Left ventricle myocardium inferior (tissue), 1 donor: ENCODE data around the gene PISD. TPM values are rescaled to one million over a fixed set of nuclear protein-coding genes. Genes with fewer than 3 reads are reported as not detected.
"Not testable (repeated sequence)": the region's sequence is repeated elsewhere in the genome, so short reads cannot be mapped to it uniquely, and the experiment has no call there.

Experiments used
- DNase-seq: peaks from one replicate; pipeline ENCODE4 v3.0.0-alpha.2; 2020
- H3K27ac ChIP-seq: fragments of 200-600 bp; replicated peaks from 2 replicates; pipeline ENCODE4 v1.8.0; 2021
- H3K27me3 ChIP-seq: fragments of 200-600 bp; 2 replicates; pipeline ENCODE4 v1.8.0; 2021; ENCODE audit warnings: low read depth
- H3K36me3 ChIP-seq: fragments of 200-600 bp; 2 replicates; pipeline ENCODE4 v1.8.0; 2021
- H3K4me1 ChIP-seq: fragments of 200-600 bp; 2 replicates; pipeline ENCODE4 v1.8.0; 2021
- H3K4me3 ChIP-seq: fragments of 200-600 bp; 2 replicates; pipeline ENCODE4 v1.8.0; 2021; ENCODE audit warnings: mild to moderate bottlenecking, moderate library complexity
- H3K9me3 ChIP-seq: fragments of 200-600 bp; replicated peaks from 2 replicates; pipeline ENCODE4 v1.8.0; 2021
- intact Hi-C: fragments of 100-400 bp; cut with micrococcal nuclease; formaldehyde crosslinking; loops from one replicate; pipeline ENCODE4 v1.11.0; 2022
- total RNA-seq: library from RNA; stranded (reverse); fragmentation: NEBNext Ultra II Directional; extraction: Animal tissue kit (Norgen Biotek cat#: 25700); gene quantifications from one replicate; pipeline ENCODE4 v1.2.1, GENCODE V29; 2021
- TF ChIP-seq, protein P1 (sequence below): fragments of 200-600 bp; IDR thresholded peaks from 2 replicates; pipeline ENCODE4 v1.8.0; 2021; ENCODE audit warnings: antibody characterized with exemption, mild to moderate bottlenecking, borderline replicate concordance
- donor health status: DM: no; HTN: yes; CAD: no; lungs with severe emphysema.

PISD gene
- total RNA-seq, 1 donor from 2014 or later, result 18.1 TPM

DNA sequence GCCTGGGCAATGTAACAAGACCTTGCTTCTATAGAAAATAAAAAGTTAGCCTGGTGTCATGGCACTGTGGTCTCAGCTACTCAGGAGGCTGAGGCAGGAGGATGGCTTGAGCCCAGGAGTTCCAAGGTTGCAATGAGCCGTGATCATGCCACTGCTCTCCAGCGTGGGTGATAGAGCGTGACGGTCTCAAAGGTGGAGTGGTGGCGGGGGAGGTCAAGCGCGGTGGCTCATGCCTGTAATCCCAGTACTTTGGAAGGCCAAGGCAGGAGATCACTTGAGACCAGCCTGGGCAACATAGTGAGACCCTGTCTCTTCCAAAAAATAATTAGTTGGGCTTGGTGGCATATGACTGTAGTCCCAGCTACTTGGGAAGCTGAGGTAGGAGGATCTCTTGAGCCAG, 16.7 kb upstream of the PISD start:
- intact Hi-C loops, result no loop called here
- peaks cover 28% of the 10 kb centered on the region for H3K4me1 ChIP-seq
- no peak overlapping the region for H3K27ac ChIP-seq

DNA sequence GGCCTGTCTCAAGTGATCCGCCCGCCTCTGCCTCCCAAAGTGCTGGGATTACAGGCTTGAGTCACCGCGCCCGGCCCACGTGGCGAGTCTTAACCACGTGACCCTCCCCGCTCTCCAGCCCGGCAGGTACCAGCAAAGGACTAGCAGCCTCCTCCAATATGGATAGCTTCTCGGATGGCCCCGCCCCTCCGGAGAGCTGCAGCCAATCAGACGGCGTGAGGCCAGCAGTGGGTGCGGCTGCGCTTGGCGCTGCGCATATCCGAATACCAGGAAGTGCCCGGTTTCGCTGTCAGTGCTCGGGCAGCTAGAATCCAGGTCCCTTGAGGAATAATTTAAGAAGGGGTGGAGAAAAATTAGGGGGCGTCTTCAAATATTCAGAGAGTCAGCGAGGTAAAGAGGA, 14.7 kb upstream of the PISD start:
- peak overlapping the region; percentile 71 for H3K4me3 ChIP-seq

More for the DNA sequence above, 16.7 kb upstream of the PISD start:
- TF ChIP-seq, protein P1, sequence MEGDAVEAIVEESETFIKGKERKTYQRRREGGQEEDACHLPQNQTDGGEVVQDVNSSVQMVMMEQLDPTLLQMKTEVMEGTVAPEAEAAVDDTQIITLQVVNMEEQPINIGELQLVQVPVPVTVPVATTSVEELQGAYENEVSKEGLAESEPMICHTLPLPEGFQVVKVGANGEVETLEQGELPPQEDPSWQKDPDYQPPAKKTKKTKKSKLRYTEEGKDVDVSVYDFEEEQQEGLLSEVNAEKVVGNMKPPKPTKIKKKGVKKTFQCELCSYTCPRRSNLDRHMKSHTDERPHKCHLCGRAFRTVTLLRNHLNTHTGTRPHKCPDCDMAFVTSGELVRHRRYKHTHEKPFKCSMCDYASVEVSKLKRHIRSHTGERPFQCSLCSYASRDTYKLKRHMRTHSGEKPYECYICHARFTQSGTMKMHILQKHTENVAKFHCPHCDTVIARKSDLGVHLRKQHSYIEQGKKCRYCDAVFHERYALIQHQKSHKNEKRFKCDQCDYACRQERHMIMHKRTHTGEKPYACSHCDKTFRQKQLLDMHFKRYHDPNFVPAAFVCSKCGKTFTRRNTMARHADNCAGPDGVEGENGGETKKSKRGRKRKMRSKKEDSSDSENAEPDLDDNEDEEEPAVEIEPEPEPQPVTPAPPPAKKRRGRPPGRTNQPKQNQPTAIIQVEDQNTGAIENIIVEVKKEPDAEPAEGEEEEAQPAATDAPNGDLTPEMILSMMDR, result no peak
- no peaks in the 10 kb centered on the region for H3K27me3 ChIP-seq
- H3K36me3 ChIP-seq, result peaks cover under 1% of the 10 kb centered on the region
- no peaks in the 10 kb centered on the region for H3K9me3 ChIP-seq
- no peak overlapping the region for H3K4me3 ChIP-seq
- DNase-seq, result no peak

DNA sequence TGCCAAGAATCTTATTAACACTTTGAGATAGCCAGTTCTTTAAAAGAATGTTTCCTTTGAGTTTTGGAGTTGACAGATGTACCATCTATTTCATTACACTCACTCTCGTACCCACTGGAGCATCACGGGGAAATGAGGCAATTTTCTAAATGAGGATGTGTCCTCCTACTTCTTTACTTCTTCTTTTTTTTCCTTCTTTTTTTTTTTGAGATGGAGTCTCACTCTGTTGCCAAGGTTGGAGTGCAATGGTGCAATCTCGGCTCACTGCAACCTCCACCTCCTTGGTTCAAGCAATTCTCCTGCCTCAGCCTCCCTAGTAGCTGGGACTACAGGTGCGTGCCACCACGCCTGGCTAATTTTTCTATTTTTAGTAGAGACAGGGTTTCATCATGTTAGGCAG, 12.2 kb upstream of the PISD start:
- DNase-seq, H3K27me3 ChIP-seq, H3K4me3 ChIP-seq, H3K4me1 ChIP-seq, intact Hi-C loops, H3K9me3 ChIP-seq, H3K36me3 ChIP-seq, H3K27ac ChIP-seq: not testable (repeated sequence)

More for the DNA sequence above, 14.7 kb upstream of the PISD start:
- H3K4me1 ChIP-seq, result peaks cover 28% of the 10 kb centered on the region
- intact Hi-C loops, result no loop called here
- no peaks in the 10 kb centered on the region for H3K9me3 ChIP-seq
- H3K27me3 ChIP-seq, result no peaks in the 10 kb centered on the region
- H3K36me3 ChIP-seq, result no peaks in the 10 kb centered on the region
- TF ChIP-seq, protein P1, result no peak
- peak; percentile 95 for DNase-seq
- H3K27ac ChIP-seq, result peak overlapping the region; percentile 71

DNA sequence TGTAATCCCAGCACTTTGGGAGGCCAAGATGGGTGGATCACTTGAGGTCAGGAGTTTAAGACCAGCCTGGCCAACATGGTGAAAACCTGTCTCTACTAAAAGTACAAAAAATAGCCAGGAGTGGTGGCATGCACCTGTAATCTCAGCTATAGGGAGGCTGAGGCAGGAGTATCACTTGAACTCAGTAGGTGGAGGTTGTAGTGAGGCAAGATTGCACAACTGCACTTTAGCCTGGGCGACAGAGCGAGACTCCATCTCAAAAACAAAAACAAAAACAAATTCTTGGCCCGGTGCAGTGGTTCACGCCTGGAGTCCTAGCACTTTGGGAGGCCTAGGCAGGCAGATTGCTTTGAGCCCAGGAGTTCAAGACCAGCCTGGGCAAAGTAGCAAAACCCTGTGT, 6.8 kb upstream of the PISD start:
- H3K36me3 ChIP-seq, H3K27ac ChIP-seq, H3K4me3 ChIP-seq, H3K9me3 ChIP-seq, H3K27me3 ChIP-seq, H3K4me1 ChIP-seq, DNase-seq, intact Hi-C loops: not testable (repeated sequence)

DNA sequence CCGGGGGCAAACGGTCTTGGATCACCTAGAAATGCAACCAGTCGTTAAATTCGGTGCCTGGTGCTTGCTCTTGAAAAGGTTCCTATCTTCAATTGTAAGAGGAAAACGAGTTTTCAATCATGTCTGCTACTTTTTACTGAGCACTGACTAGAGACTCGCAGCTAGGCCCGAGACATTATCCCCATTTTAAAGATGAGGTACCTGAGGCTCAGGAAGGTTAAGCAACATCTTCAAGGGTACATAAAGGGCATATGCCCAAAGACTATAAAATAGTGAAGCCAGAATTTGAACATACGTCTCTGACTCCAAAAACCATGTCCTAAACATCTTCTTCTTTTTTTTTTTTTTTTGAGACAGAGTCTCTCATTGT, 638 bp upstream of the PISD start:
- Histone ChIP-seq H3K27me3 (no peaks in the 10 kb centered on the region), H3K36me3 (no peaks in the 10 kb centered on the region), H3K27ac (peak overlapping the region; percentile 58), H3K4me3 (peak overlapping the region; percentile 81), H3K4me1 (peaks cover 24% of the 10 kb centered on the region), H3K9me3 (no peaks in the 10 kb centered on the region)
- TF ChIP-seq, protein P1, result no peak
- intact Hi-C loops, result no loop called here
- no peak for DNase-seq

DNA sequence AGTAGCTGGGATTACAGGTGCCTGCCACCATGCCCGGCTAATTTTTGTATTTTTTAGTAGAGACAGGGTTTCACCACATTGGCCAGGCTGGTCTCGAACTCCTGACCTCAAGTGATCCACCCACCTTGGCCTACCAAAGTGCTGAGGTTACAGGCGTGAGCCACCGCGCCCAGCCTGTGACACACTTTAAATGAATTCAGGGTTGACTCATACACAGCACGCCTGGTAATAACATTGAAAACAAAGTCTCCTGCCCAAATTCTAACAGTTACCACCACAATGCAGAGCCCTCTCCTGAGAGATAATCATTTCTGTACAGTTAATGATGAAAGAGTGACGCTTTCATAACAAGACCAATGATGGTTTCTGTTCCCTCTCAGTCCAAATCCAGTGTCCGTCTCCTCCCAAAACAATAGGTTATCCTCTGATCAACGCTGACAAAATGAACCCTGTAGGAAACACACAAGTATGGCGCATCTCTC, 1.1 kb downstream of the PISD start:
- H3K36me3 ChIP-seq, H3K27ac ChIP-seq, H3K9me3 ChIP-seq, DNase-seq, H3K27me3 ChIP-seq, intact Hi-C loops: not testable (repeated sequence)
- peaks cover 24% of the 10 kb centered on the region for H3K4me1 ChIP-seq
- H3K4me3 ChIP-seq, result peak overlapping the region; percentile 81

DNA sequence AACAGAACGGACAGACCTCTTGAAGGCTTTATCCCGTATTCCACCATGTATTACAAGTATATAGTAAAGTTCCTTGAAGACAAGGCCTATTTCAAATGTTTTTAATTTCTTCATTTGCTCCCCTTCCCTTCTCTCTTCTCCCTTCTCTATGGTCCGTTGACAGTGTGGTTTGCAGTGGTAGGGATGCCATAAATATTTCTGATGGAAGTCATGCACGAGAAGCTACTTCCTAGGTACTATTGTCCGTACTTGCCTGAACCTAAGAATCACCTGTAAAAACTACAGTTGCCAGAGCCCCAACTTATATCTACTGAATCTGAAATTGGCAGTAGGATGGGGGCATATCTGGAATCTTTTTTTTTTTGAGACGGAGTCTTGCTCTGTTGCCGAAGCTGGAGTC, 2.8 kb downstream of the PISD start:
- Histone ChIP-seq H3K27ac (no peak overlapping the region), H3K9me3 (no peaks in the 10 kb centered on the region), H3K27me3 (no peaks in the 10 kb centered on the region), H3K4me1 (peaks cover 24% of the 10 kb centered on the region), H3K36me3 (no peaks in the 10 kb centered on the region), H3K4me3 (no peak overlapping the region)
- intact Hi-C loops, result no loop called here
- TF ChIP-seq, protein P1, result no peak
- no peak for DNase-seq
